Gastrocnemius medialis (tissue), 4 donors: ENCODE results near the gene CENPT. TPM values are rescaled to one million over a fixed set of nuclear protein-coding genes. Genes with fewer than 3 reads are reported as not detected.
A peak's percentile ranks its signal among the peaks of the same experiment; 100 is the strongest.

ENCODE experiments used
- ATAC-seq, 2 donors: fragments of 150-250 bp; one replicate each; pipeline ENCODE4 v1.9.1; 2016
- DNase-seq, 2 donors: peaks; one replicate each; pipeline ENCODE4 v3.0.0-alpha.2; 2019
- H3K27ac ChIP-seq, 4 donors: fragments of 200-600 bp; sonication (generic); 1 replicate in 1 of 4; 2 replicates in 3 of 4; pipeline ENCODE4 v1.5.1; 2016 to 2018; ENCODE audit warnings: mild to moderate bottlenecking in 2 of 4, moderate library complexity in 1 of 4
- H3K27me3 ChIP-seq, 3 donors: fragments of 200-600 bp; sonication (generic) in 2 of 3; 1 replicate in 1 of 3; 2 replicates in 2 of 3; pipeline versions ENCODE4 v1.5.1 to v1.6.0; 2016 to 2019; ENCODE audit warnings: mild to moderate bottlenecking in 1 of 3, moderate library complexity in 1 of 3
- H3K36me3 ChIP-seq, 2 donors: fragments of 200-600 bp; sonication (generic) in 1 of 2; one replicate each; pipeline ENCODE4 v1.5.1; 2017 to 2018
- H3K4me1 ChIP-seq, 2 donors: fragments of 200-600 bp; sonication (generic) in 1 of 2; one replicate each; pipeline ENCODE4 v1.5.1; 2016 to 2017; ENCODE audit warnings: mild to moderate bottlenecking in 2 of 2
- H3K4me3 ChIP-seq, 4 donors: fragments of 200-600 bp; sonication (generic) in 3 of 4; 1 replicate in 1 of 4; 2 replicates in 3 of 4; pipeline ENCODE4 v1.5.1; 2016 to 2019; ENCODE audit warnings: mild to moderate bottlenecking in 2 of 4
- H3K9me3 ChIP-seq, 3 donors: fragments of 200-600 bp; sonication (generic) in 2 of 3; 1 replicate in 1 of 3; 2 replicates in 2 of 3; pipeline ENCODE4 v1.5.1; 2016 to 2019
- CTCF ChIP-seq, 5 experiments: fragments of 450-650 bp in 3 of 5; fragments of 200-600 bp in 2 of 5; sonication (generic) in 2 of 5; IDR thresholded peaks in 4 of 5; conservative IDR thresholded peaks in 1 of 5; 1 replicate in 4 of 5; 2 replicates in 1 of 5; pipeline ENCODE4 v1.5.1; 2016 to 2019; ENCODE audit warnings: antibody characterized with exemption in 5 of 5, mild to moderate bottlenecking in 3 of 5, moderate library complexity in 3 of 5
- POLR2A ChIP-seq, 2 donors: fragments of 450-650 bp; IDR thresholded peaks; one replicate each; pipeline ENCODE4 v1.6.1; 2017; ENCODE audit warnings: antibody characterized with exemption in 2 of 2, mild to moderate bottlenecking in 2 of 2, moderate library complexity in 2 of 2
- in situ Hi-C, 4 donors: fragments of 200-750 bp; cut with MboI; loops; one replicate each; pipeline versions ENCODE4 v1.15.0 to v1.8.0; 2017; ENCODE audit warnings: low sequenced_read_pairs in 4 of 4
- intact Hi-C: fragments of 100-400 bp; cut with DNase I; formaldehyde crosslinking; loops from one replicate; pipeline ENCODE4 v1.15.1; 2023; ENCODE audit warnings: low total_unique reads
- total RNA-seq, 4 donors: library from RNA; depleted of rRNA; stranded (reverse); fragments of >200 nt; gene quantifications; one replicate each; pipeline versions ENCODE4 v1.1.0 to v1.2.3, GENCODE V29; 2016

Gene CENPT
- total RNA-seq, 4 donors from 2014 or later, result 14.9 to 41.2 (median 20.0) TPM

DNA sequence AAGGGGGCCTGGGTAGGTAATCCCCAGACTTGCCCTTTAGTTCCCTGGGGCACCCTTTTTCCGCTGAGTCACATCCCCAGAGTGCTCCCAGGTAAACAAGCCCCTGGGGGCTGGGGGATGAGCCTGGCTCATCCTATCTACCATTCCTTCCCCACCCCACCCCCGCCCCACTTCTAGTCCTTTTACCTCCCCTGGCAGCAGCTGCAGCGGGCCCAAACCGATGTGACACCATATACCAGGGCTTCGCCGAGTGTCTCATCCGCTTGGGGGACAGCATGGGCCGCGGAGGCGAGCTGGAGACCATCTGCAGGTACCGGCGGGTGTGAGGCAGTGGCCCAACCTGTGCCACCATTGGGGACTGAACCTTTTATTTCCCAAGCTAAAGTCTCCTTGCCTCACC, 38.1 kb upstream of the CENPT start:
- DNase-seq, result no peak
- Histone ChIP-seq H3K27me3 (no peaks in the 10 kb centered on the region), H3K4me3 (no peak overlapping the region), H3K9me3 (no peaks in the 10 kb centered on the region), H3K27ac (peak overlapping the region; percentile 87 to 95 (median 90)), H3K4me1 (peaks cover 46 to 47% of the 10 kb centered on the region in 2 donors), H3K36me3 (peaks cover 0 to 25% of the 10 kb centered on the region in 2 donors)
- TF ChIP-seq POLR2A (IDR thresholded peaks at IDR 0.05) (no peak), CTCF (IDR thresholded peaks at IDR 0.05 in 4 of 5, conservative IDR thresholded peaks at IDR 0.05 in 1 of 5) (no peak)
- in situ Hi-C loops, result loop anchor here in 1 of 4 donors (10.0 kb wide), 1 partner anchor 49 kb away; the partner anchor contains the start of genes CTRL and PSMB10
- ATAC-seq, result no peak
- intact Hi-C loops, result no loop called here

GRCh38 chr16:67884684-67885083, 37.2 kb upstream of the CENPT start, which contains the start of gene NRN1L:
Gene NRN1L, plus strand, starts transcription at chr16:67884885. Its CDS starts 19 bp downstream, at chr16:67884904.
- peak within 1 kb of the TSS in 1 of 4 donors; percentile 34 for H3K4me3 ChIP-seq
- peak; percentile 8 to 33 for ATAC-seq
- peaks cover 0 to 34% of the 10 kb centered on the region in 2 donors for H3K36me3 ChIP-seq

DNA sequence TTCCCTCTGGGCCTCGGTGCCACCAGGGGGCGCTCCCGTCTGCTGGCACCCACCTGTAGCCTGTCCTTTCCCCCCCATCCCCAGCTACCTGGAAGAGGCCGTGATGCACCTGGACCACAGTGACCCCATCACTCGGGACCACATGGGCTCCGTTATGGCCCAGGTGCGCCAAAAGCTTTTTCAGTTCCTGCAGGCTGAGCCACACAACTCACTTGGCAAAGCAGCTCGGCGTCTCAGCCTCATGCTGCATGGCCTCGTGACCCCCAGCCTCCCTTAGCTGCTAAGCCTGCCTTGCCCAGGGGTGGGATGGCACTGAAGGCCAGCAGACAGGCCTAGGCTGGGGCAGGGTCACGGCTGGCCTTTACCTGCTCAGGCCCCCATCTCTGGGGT, 36.4 kb upstream of the CENPT start:
- peak; percentile 76 to 91 (median 91) for TF ChIP-seq CTCF (IDR thresholded peaks at IDR 0.05 in 4 of 5, conservative IDR thresholded peaks at IDR 0.05 in 1 of 5)
- TF ChIP-seq POLR2A (IDR thresholded peaks at IDR 0.05), result no peak
- in situ Hi-C loops (loop anchor here in 1 of 4 donors (10.0 kb wide), 1 partner anchor 51 kb away; the partner anchor contains the start of genes CTRL and PSMB10), intact Hi-C loops (loop anchor here (1.0 to 5.0 kb wide), 3 partner anchors 33 to 158 kb away; no protein-coding TSS in a partner anchor)
- peaks cover 51 to 52% of the 10 kb centered on the region in 2 donors for H3K4me1 ChIP-seq
- H3K27ac ChIP-seq, result peak overlapping the region; percentile 87 to 95 (median 90)
- H3K9me3 ChIP-seq, result no peaks in the 10 kb centered on the region
- ATAC-seq (peak in 1 of 2 donors; percentile 22), DNase-seq (peak in 1 of 2 donors; percentile 64)
- no peaks in the 10 kb centered on the region for H3K27me3 ChIP-seq
- H3K36me3 ChIP-seq, result peaks cover 2 to 42% of the 10 kb centered on the region in 2 donors
- no peak overlapping the region for H3K4me3 ChIP-seq

More at GRCh38 chr16:67884684-67885083, 37.2 kb upstream of the CENPT start, which contains the start of gene NRN1L:
- intact Hi-C loops, result loop anchor here (1.0 to 5.0 kb wide), 2 partner anchors 44 to 158 kb away; no protein-coding TSS in a partner anchor
- peak; percentile 72 to 84 for DNase-seq
- TF ChIP-seq CTCF (IDR thresholded peaks at IDR 0.05 in 4 of 5, conservative IDR thresholded peaks at IDR 0.05 in 1 of 5) (no peak), POLR2A (IDR thresholded peaks at IDR 0.05) (peak in 1 of 2 donors; percentile 14)
- in situ Hi-C loops, result loop anchor here in 1 of 4 donors (10.0 kb wide), 1 partner anchor 50 kb away; the partner anchor contains the start of genes CTRL and PSMB10
- Histone ChIP-seq H3K9me3 (no peaks in the 10 kb centered on the region), H3K4me1 (peaks cover 51 to 52% of the 10 kb centered on the region in 2 donors), H3K27me3 (no peaks in the 10 kb centered on the region), H3K27ac (peak within 1 kb of the TSS; percentile 87 to 95 (median 90))

GRCh38 chr16:67883146-67883871, 35.8 kb upstream of the CENPT start:
- TF ChIP-seq POLR2A (IDR thresholded peaks at IDR 0.05), result no peak
- TF ChIP-seq CTCF (IDR thresholded peaks at IDR 0.05 in 4 of 5, conservative IDR thresholded peaks at IDR 0.05 in 1 of 5), result no peak
- DNase-seq (no peak), ATAC-seq (no peak)
- intact Hi-C loops (loop anchor here (2.0 to 5.0 kb wide), 2 partner anchors 33 to 159 kb away; no protein-coding TSS in a partner anchor), in situ Hi-C loops (loop anchor here in 1 of 4 donors (10.0 kb wide), 1 partner anchor 51 kb away; the partner anchor contains the start of genes CTRL and PSMB10)
- H3K27me3 ChIP-seq, result no peaks in the 10 kb centered on the region
- H3K36me3 ChIP-seq, result peaks cover 2 to 48% of the 10 kb centered on the region in 2 donors
- H3K27ac ChIP-seq, result peak overlapping the region; percentile 87 to 95 (median 90)
- no peaks in the 10 kb centered on the region for H3K9me3 ChIP-seq
- peaks cover 51 to 52% of the 10 kb centered on the region in 2 donors for H3K4me1 ChIP-seq
- no peak overlapping the region for H3K4me3 ChIP-seq
